Stimulated activated naive CD8-positive, alpha-beta T cell treated with anti-CD3 and anti-CD28 coated beads, Interleukin-15, Interleukin-2, amounts not matched to agents 100 ng/mL and 50 ng/mL, for 24 hours (primary cell): ENCODE data around the gene SLC6A11.

Source experiments
- H3K27ac Mint-ChIP-seq: one replicate; pipeline ENCODE4 v1.8.0; 2021; ENCODE audit warnings: mild to moderate bottlenecking, mixed read lengths
- H3K27me3 Mint-ChIP-seq: one replicate; pipeline ENCODE4 v1.8.0; 2021; ENCODE audit warnings: mixed read lengths
- H3K36me3 Mint-ChIP-seq: one replicate; pipeline ENCODE4 v1.8.0; 2021; ENCODE audit warnings: low read depth, mixed read lengths
- H3K4me1 Mint-ChIP-seq: one replicate; pipeline ENCODE4 v1.8.0; 2021; ENCODE audit warnings: low read depth, mixed read lengths
- H3K4me3 Mint-ChIP-seq: one replicate; pipeline ENCODE4 v1.8.0; 2021; ENCODE audit warnings: mild to moderate bottlenecking, mixed read lengths
- H3K9me3 Mint-ChIP-seq: one replicate; pipeline ENCODE4 v1.8.0; 2021; ENCODE audit warnings: mixed read lengths

The SLC6A11 gene

GRCh38 chr3:10972072-10972782 is 156.2 kb downstream of the SLC6A11 start:
- Mint-ChIP-seq H3K27me3 (peaks cover 14% of the 10 kb centered on the region), H3K4me3 (no peak overlapping the region), H3K9me3 (no peaks in the 10 kb centered on the region), H3K36me3 (no peaks in the 10 kb centered on the region), H3K27ac (no peak overlapping the region), H3K4me1 (no peaks in the 10 kb centered on the region)

DNA sequence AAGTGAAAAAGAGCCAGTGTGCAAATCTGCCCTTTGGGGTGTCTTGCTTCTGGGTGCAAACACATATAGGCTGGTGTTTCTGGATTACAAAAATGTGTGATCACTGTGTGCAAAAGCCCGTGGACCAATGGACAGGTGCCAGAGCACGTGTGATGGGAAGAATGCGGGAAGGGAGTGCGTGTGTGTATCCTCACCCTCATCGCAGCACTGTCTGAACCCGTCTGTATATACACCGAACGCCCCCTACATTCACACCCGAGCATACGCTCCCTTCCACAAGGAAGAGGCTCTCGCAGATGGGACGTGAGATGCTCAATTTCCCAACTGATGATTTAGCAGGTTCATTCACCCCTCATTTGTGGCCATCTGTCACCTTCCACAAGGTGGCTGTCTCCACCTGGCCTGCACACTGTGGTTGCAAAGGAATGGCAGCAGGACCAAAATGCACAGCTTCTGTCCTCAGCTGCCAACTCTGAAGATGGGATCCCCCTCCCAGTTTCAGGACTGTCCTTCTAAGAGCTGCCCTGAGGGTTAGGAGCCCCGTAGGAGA is 157.1 kb downstream of the SLC6A11 start:
- Mint-ChIP-seq H3K36me3 (no peaks in the 10 kb centered on the region), H3K4me1 (no peaks in the 10 kb centered on the region), H3K4me3 (no peak overlapping the region), H3K9me3 (no peaks in the 10 kb centered on the region), H3K27me3 (peaks cover 15% of the 10 kb centered on the region), H3K27ac (no peak overlapping the region)

DNA sequence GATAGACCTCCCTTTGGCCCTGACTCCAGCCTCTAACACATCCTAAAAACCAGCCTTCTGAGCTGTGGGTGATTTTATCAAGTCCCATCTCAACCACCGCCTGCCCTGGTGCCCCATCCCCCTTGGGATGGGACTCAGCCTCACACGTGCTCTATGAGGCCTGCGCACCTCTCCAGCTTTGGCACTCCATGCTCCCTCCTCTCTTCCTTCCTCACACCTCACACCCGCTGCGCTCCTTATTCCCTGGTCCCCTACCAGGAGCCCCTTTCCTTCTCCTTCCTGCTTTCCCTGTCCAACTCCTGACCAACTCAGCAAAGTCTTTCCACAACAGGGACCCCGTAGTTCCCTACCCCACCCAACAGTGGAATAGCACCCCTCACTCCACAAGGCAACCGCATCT is 158.1 kb downstream of the SLC6A11 start:
- no peaks in the 10 kb centered on the region for H3K36me3 Mint-ChIP-seq
- no peak overlapping the region for H3K27ac Mint-ChIP-seq
- H3K4me3 Mint-ChIP-seq, result no peak overlapping the region
- peaks cover 20% of the 10 kb centered on the region for H3K27me3 Mint-ChIP-seq
- H3K4me1 Mint-ChIP-seq, result no peaks in the 10 kb centered on the region
- no peaks in the 10 kb centered on the region for H3K9me3 Mint-ChIP-seq

DNA sequence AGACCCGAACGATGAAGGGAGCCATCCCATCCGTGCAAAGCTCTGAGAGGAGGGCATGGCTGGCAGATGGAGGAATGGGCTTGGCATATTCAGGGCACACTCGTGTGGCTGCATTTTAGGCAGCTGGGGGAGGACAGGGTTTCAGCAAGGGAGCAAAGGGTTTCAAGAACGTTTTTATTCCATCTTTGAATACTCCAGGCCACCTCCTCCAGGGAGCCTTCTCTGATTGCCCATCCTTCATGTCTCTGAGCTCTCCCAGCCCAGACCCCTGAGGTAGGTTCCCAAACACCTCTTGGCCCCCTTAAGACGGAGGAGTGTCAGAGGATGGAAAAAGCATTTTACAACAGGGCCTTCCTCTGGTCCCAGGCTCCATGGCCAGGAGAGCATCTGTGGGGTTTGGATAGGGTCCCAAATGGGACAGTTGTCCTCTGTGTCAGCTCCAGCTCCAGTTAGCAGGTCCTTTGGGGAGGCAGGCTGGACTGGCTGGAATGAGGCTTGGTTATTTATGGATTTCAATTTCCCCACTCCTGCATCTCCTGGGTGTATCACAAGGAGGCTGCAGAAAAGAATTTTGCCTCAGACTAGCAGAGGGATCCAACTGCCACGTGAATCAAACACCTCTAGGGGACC is 158.8 kb downstream of the SLC6A11 start:
- Mint-ChIP-seq H3K4me3 (no peak overlapping the region), H3K27me3 (peaks cover 21% of the 10 kb centered on the region), H3K27ac (no peak overlapping the region), H3K4me1 (no peaks in the 10 kb centered on the region), H3K9me3 (no peaks in the 10 kb centered on the region), H3K36me3 (no peaks in the 10 kb centered on the region)

DNA sequence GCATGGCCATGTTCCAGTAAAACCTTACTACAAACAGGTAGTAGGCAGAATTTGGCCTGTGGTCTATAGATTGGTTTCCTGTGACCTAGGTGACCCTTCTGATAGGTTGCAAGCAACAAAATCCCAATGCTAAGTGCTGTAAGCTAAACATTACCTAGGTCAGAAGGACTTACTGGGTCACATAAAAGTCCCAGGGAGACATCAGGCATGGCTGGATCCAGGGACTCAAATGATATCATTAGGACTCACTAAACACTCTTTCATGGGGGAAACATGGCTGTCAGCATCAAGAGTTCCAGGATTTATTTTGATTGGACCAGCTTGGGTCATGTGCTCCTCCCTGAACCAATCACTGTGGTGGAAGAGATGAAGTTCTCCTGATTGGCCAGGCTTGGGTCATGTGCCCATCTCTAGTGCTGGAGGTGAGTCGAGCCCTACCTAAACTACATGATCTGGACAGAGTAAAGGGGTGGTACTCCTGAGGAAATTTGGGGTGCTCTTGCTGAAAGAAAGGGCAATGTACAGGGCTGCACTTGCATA is 159.7 kb downstream of the SLC6A11 start:
- peaks cover 21% of the 10 kb centered on the region for H3K27me3 Mint-ChIP-seq
- no peaks in the 10 kb centered on the region for H3K9me3 Mint-ChIP-seq
- H3K4me3 Mint-ChIP-seq, result no peak overlapping the region
- no peaks in the 10 kb centered on the region for H3K36me3 Mint-ChIP-seq
- H3K4me1 Mint-ChIP-seq, result no peaks in the 10 kb centered on the region
- H3K27ac Mint-ChIP-seq, result no peak overlapping the region

DNA sequence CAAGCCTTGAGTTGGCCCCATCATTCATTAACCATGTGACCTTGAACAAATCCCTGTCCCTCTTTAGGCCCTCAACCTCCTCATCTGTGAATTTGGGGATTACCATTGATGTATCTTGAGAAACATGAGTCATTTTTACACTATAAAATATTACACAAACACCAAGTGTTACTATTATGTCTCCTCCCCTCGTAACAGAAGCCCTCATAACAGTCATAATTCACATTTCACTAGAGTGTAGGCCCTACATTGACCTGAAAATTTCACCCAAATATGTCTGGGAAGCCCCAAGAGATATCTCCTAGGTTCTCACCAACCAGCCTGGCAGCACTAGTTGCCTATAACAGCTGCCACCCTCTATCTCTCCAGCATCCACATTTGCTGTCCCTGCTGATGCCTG is 160.7 kb downstream of the SLC6A11 start:
- H3K36me3 Mint-ChIP-seq, result no peaks in the 10 kb centered on the region
- H3K27ac Mint-ChIP-seq, result no peak overlapping the region
- H3K9me3 Mint-ChIP-seq, result no peaks in the 10 kb centered on the region
- peaks cover 28% of the 10 kb centered on the region for H3K27me3 Mint-ChIP-seq
- H3K4me3 Mint-ChIP-seq, result no peak overlapping the region
- no peaks in the 10 kb centered on the region for H3K4me1 Mint-ChIP-seq

DNA sequence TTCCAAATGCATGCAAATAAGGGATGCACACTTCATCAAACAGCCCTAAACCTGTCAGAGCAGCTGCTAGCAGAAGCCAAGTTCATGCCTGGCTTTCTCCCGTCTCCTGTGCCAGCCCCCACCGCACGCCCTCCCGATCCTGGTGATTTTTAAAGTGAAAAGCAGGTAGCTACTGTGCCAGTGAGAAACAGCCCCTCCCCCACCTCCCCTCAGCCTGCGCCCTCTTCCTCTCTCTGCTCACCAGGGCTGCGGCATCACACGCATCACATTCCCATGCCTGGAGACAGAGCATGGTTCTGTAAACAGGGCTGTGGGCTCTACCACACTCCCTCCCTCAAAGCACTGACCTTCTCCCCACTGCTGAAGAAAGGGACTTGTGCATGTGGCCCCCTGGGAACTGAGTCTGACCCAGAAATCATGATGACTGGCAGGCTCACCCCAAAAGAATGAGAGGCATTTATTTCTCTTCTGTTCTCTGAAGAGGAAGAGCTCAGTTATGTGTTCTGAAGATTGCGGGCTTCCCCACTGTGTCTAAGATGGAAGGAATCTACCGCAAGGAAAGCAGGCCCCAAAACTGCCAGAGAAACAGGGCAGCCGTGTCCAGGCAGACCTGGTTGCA is 162.0 kb downstream of the SLC6A11 start:
- peaks cover 4% of the 10 kb centered on the region for H3K4me1 Mint-ChIP-seq
- no peak overlapping the region for H3K27ac Mint-ChIP-seq
- H3K4me3 Mint-ChIP-seq, result no peak overlapping the region
- H3K9me3 Mint-ChIP-seq, result no peaks in the 10 kb centered on the region
- H3K27me3 Mint-ChIP-seq, result peaks cover 34% of the 10 kb centered on the region
- H3K36me3 Mint-ChIP-seq, result no peaks in the 10 kb centered on the region

DNA sequence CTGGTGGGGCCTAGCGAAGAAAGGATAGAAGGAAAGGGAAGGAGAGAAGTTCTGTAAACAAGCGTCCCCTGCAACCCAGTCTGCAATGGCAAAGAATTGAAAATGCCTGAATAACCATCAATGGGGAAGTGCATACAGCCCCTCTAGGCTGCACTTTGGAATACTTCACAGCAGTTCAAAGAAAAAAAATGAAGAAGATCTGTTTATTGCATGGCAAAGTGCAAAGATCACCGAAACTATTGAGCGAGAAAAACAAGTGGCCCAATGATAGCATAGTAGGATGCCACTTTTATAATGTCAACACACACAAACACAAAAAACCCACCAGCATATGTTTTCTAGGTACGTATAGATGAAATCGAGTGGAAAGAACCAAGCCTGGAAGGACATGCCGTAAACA is 162.9 kb downstream of the SLC6A11 start:
- peaks cover 31% of the 10 kb centered on the region for H3K27me3 Mint-ChIP-seq
- no peaks in the 10 kb centered on the region for H3K9me3 Mint-ChIP-seq
- no peak overlapping the region for H3K4me3 Mint-ChIP-seq
- H3K27ac Mint-ChIP-seq, result no peak overlapping the region
- H3K4me1 Mint-ChIP-seq, result peaks cover 4% of the 10 kb centered on the region
- H3K36me3 Mint-ChIP-seq, result no peaks in the 10 kb centered on the region

GRCh38 chr3:10980312-10980711 is 164.3 kb downstream of the SLC6A11 start:
- no peak overlapping the region for H3K27ac Mint-ChIP-seq
- peaks cover 4% of the 10 kb centered on the region for H3K4me1 Mint-ChIP-seq
- H3K4me3 Mint-ChIP-seq, result no peak overlapping the region
- H3K36me3 Mint-ChIP-seq, result no peaks in the 10 kb centered on the region
- no peaks in the 10 kb centered on the region for H3K9me3 Mint-ChIP-seq
- peaks cover 31% of the 10 kb centered on the region for H3K27me3 Mint-ChIP-seq

- Mint-ChIP-seq H3K4me3 (no peak overlapping the region), H3K36me3 (no peaks in the 10 kb centered on the region), H3K9me3 (no peaks in the 10 kb centered on the region), H3K27me3 (peaks cover 28% of the 10 kb centered on the region), H3K4me1 (peaks cover 4% of the 10 kb centered on the region), H3K27ac (no peak overlapping the region)
Measured at GRCh38 chr3:10981031-10981430, 165.0 kb downstream of the SLC6A11 start.

DNA sequence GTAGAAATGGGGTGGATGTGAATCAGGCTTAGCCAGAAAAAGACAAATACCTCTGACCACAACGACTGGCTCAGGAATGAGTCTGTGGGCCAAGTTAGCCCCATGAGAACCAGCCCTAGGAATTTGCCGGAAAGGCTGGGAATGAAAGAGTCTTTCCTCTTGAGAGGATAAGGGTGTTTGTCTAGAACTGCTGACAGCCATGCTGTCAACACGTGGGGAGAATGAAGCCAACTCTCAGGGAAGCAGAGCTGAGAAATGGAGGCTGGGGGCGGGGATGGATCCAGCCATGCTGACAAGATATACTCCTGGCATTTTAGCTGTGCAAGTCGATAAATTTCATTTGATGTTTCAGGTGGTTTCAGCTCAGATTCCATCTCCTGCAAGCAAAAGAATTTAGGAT is 165.9 kb downstream of the SLC6A11 start:
- H3K9me3 Mint-ChIP-seq, result no peaks in the 10 kb centered on the region
- H3K27ac Mint-ChIP-seq, result no peak overlapping the region
- no peaks in the 10 kb centered on the region for H3K36me3 Mint-ChIP-seq
- H3K4me3 Mint-ChIP-seq, result no peak overlapping the region
- peaks cover 4% of the 10 kb centered on the region for H3K4me1 Mint-ChIP-seq
- peaks cover 28% of the 10 kb centered on the region for H3K27me3 Mint-ChIP-seq

- Mint-ChIP-seq H3K4me3 (no peak overlapping the region), H3K4me1 (peaks cover 4% of the 10 kb centered on the region), H3K27ac (no peak overlapping the region), H3K9me3 (no peaks in the 10 kb centered on the region), H3K36me3 (no peaks in the 10 kb centered on the region), H3K27me3 (peaks cover 28% of the 10 kb centered on the region)
Measured at GRCh38 chr3:10982782-10983181, 166.8 kb downstream of the SLC6A11 start.

DNA sequence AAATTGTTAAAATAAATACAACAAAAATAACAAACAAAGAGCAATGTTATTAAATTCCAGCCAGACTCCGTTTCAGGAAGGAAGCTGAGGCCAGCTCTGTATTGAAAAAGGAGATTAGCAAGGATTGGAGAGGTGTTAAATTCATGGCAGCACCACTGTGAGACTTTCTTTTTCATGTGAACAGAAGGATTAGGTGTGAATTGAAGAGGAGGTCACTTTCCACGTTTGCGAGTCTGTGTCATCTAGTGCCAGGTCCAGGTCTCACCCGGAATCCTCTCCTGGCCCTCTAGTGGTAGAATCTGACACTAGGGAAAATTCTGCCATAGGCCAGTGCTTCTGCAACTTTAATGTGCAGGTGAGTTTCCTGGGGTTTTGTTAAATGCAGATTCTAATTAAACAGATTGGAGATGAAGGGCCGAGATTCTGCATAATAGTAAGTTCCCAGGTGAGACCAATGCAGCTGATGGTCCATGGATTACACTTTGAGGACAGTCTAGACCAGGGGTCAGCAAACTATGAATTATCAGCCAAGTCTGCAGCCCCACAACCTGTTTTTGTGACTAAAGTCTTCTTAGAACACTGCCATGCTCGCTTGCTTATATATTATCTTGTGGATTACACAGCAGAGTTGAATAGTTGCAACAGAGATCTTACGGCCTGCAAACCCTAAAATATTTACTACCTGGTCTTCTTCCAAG is 167.3 kb downstream of the SLC6A11 start:
- H3K36me3 Mint-ChIP-seq, result no peaks in the 10 kb centered on the region

DNA sequence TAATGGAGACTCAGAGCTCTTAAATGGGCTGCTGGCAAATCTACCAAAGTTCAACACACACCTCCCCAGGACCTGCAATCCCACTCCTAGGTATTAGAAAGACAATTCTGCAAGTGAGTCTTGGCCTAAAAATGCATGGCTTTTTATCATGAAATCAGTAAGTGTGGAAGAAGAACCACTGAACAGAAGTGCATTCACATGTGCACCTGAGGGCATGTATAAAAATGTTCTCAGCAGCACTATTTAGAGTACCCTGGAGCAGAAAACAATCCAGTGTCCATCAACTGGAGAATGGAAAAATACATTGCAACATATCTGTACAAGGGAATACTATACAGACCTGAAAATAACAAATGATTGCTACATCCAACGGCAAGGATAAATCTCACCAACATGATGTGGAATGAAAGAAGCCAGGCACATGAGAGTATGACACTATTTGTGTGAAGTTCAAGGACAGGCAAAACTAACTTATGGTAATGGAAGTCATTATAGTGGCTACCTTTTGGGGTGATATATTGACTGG is 168.4 kb downstream of the SLC6A11 start:
- Mint-ChIP-seq H3K27ac (no peak overlapping the region), H3K4me3 (no peak overlapping the region), H3K27me3 (peaks cover 22% of the 10 kb centered on the region), H3K36me3 (no peaks in the 10 kb centered on the region), H3K9me3 (no peaks in the 10 kb centered on the region), H3K4me1 (peaks cover 4% of the 10 kb centered on the region)

More for the DNA sequence above, 167.3 kb downstream of the SLC6A11 start:
- peaks cover 23% of the 10 kb centered on the region for H3K27me3 Mint-ChIP-seq
- peaks cover 4% of the 10 kb centered on the region for H3K4me1 Mint-ChIP-seq
- no peaks in the 10 kb centered on the region for H3K9me3 Mint-ChIP-seq
- H3K4me3 Mint-ChIP-seq, result no peak overlapping the region
- no peak overlapping the region for H3K27ac Mint-ChIP-seq
